NCI-H226 (cell line): ENCODE measurements around the gene ENDOG.
"Not testable (repeated sequence)": the region's sequence is repeated elsewhere in the genome, so short reads cannot be mapped to it uniquely, and the experiment has no call there.

Experiments used
- DNase-seq: peaks from one replicate; pipeline ENCODE4 v3.0.0-alpha.2; 2015

The ENDOG gene

DNA sequence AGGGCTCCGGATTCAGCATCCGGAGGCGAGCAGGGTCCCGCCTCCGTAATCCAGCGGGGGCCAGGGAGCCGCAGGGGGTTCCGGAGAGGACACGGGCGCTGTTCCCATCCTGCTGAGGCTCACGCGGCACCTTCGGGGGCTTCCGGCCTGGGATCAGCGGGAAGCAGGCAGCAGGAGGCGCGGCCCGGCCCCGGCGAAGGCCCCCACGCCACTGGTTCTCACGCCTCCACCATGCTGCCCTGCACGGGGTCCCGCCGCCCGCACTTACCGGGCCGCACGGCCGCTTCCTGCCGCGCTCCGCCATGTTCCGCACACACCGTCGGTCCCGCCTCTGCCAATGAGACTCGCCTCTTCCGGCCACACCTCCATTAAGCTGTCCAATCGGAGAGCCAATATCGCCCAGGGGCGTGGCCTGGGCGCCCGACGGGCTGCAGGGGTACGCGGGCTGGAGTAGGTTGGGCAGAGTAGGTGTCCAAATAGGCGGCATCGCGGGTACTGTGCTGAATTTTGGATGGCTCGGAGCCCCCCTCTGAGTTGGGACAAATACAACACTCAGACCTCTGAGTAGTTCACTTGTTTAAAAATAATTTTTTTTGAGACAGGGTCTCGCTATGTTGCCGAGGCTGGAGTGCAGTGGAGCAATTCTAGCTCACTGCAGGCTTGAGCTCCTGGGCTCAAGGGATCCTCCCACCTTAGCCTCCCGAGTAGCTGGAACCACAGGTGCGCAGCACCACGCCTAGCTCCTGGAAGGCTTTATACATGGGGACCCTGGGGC is 11.4 kb downstream of the ENDOG start, which contains the start of gene SPOUT1:
Gene SPOUT1 (minus strand): TSS at position 318 of the 775 bp plus-strand sequence. CDS start 14 bp downstream, at position 304.
- peak; percentile 91 for DNase-seq

DNA sequence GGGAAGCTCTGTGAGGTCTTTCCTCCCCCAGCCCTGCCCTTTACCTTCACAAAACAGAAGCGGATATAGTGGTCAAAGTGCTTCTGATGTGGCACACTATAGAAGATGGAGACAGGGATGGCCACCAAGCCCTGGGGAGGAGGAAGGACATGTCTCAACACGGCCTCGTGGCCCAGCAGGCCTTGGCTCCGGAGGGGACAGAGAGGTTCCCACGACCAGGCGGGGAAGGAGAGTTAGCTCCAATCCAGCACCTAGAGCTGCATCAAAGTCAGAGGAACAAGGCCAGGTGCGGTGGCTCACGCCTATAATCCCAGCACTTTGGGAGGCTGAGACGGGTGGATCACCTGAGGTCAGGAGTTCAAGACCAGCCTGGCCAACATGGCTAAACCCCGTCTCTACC is 15.4 kb downstream of the ENDOG start:
- no peak for DNase-seq

DNA sequence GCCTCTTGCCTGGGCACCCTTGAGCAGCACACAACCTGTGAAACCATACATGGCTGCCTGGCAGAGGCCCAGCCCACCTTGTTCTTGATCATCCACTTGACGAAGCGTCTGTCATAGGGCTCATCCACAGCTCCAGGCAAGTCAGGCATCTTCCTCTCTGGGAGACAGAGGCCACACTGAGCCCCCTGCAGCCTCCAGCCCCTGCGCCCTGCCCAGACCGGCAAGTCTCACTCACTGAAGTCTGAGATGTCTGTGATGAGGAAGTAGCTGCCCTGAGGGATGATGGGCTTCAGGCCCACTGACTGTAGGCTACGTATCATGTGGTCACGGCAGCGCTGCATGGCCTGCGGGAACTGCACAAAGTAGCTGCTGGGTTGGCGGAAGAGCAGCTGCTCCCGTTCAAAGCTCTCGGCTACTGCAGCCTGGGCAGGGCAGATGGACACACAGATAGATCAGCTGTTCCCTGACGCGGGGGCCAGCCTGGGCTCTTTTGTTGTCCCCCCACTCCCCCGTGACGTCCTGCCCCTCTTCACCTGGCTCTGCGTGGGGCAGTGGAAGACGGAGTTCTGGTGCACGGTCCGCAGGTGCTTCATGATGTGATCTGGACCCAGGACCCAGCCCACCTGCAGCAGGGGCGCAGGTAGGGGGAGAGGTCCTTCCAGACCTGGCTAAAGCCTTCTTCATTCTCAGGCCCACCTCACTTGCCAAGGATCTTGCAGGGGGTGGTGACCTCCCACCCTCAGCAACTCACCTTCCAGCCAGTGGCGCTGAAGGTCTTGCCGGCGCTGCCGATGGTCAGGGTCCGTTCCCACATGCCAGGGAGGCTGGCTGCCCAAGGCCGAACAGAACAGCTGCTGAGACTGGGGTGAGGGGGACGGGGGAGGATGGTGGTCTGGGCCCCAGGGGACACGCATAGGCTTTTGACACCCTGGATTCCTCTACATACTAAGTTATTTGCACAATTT is 17.2 kb downstream of the ENDOG start:
- no peak for DNase-seq

DNA sequence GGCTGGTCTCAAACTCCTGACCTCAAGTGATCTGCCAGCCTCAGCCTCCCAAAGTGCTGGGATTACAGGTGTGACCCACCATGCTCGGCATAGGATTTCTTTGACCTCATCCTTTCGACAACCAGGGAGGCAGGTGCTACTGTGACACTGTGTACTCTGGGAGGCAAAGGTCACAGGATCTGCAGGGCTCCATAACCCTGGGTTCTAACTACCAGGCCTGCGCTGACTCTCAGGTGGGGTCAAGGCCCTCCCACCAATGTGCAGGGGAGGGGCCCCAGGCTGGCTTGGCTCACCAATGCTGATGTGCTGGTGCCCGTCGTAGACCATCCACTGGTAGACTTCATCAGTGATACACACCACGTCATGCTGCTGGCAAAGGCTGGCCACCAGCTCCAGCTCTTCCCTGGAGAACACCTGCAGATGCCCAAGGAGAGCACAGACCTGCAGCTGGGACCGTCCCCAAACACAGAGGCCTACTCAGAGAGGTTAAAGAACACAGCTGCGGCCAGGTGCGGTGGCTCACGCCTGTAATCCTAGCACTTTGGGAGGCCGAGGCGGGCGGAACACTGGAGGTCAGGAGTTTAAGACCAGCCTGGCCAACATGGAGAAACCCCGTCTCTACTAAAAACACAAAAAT is 18.3 kb downstream of the ENDOG start:
- DNase-seq = no peak

DNA sequence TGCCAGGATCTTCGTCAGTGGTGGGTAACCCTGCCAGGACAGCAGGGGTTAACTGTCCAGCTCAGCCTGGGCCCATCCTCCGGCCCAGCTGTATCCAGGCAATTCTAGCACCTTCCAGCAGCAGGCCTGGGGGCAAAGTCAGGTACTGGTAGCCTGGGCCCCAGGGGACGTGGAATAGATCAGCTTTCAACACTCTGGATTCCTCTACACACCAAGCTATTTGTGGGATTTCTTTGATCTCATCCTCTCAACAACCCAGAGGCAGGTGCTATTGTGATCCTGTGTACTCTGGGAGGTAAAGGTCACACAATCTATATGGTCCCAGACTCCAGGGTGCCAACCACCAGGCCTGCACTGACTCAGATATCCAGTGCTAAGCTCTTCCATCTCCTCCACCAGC is 20.0 kb downstream of the ENDOG start:
- no peak for DNase-seq

DNA sequence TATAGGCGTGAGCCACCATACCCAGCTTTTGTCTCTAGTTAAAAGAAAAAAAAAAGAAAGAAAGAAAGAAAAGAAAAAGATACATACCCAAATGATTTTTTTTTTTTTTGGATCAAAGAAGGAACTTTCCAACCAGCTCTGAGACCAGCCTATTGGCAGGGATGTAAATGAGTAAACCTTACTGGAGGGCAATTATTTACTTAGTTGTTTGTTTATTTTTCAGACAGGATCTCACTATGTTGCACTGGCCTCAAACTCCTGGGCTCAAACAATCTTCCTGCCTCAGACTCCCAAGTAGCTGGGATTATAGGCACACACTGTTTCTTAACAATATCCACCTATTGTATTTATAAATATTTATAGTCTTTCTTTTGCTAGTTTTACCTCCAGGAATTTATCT is 22.2 kb downstream of the ENDOG start:
- DNase-seq = no peak

DNA sequence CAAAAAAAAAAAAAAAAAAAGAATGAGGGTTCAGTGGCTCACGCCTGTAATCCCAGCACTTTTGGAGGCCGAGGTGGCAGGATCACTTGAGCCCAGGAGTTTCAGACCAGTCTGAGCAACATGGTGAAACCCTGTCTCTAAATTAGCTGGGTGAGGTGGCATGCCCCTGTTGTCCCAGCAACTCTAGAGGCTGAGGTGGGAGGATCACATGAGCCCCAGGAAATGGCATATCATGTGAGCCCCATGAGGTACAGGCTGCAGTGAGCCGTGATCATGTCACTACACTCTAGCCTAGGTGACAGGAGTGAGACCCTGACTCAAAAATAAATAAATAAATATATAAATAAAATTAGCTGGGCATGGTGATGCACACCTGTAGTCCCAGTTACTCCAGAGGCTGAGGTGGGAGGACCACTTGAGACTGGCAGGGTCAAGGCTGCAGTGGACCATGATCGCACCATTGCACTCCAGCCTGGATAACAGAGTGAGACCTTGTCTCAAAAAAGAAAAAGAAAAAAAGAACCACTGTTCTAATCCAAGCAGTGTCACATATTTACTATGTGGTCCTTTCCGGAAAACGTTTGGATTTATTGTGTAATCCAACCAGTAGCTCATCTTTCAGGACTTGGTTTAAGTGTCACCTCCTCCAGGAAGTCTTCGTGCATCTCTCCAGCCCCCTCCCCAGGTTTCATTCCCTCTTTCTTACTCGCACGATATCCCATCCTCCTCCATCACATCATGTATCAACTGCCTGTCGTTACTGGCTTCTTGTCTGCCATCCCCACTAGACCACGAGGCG is 23.6 kb downstream of the ENDOG start:
- no peak for DNase-seq

DNA sequence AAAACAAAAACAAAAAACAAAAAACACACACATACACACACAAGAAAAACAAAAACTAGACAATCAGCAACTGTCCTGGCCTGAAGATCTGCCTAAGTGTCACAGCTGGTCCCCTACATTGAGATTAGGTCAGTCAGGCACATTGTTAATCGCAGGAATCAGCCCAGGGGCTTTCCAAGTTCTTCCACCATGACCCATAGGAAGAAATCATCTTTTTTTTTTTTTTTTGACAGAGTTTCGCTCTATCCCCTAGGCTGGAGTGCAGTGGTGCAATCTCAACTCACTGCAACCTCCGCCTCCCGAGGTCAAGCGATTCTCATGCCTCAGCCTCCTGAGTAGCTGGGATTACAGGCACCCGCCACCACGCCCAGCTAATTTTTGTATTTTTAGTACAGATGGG is 24.9 kb downstream of the ENDOG start:
- not testable (repeated sequence) for DNase-seq

DNA sequence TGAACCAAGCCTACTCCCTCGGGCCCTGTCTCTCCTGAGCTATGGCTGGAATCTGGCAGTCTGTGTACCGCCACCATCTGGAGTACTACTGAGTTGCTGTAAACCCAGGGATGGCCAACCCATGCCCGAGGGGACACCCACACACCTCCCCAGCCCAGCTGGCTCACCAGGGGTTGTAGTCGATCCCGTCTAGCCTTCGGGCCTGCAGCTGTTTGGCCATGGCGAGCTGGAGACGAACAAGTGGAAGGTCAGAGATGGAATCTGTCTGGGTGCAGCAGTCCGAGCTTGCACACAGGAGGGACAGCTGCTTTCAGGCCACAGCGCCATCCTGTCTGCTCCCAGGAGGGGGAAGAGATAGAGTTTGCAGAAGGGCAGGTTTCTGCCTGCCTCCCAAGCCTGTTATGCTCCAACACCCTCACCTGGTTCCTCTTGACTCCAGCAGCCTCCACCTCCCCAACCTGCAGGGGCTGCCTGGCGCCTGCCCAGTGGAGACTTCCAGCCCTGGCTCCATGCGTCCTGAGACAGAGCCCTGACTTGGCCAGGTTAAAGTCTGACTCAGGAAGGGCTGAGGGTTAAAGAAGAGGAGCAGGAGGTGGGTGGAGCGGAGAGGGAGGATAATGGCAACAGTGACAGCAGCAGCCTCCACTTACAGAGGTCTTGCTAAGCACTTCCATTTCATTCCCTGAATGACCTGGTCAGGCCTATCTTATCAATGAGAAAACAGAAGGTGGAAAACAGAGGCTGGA is 27.1 kb downstream of the ENDOG start:
- DNase-seq = no peak

DNA sequence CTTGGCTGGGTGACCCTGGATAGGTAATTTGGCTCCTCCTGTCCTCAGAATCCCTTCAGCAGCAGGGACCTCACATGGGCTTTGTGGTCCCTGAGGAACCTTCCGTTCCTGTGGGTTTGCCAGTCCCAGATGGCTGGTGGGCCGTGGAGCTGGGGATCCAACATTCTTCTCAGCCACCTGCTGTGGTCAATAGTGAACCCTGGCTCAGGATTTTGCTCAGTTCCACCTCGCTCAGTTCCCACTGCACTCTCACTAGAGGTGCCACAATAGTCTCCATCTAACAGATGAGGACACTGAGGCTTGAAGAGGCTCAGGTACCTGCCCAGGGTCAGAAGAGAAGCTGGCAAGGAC is 28.4 kb downstream of the ENDOG start:
- no peak for DNase-seq

DNA sequence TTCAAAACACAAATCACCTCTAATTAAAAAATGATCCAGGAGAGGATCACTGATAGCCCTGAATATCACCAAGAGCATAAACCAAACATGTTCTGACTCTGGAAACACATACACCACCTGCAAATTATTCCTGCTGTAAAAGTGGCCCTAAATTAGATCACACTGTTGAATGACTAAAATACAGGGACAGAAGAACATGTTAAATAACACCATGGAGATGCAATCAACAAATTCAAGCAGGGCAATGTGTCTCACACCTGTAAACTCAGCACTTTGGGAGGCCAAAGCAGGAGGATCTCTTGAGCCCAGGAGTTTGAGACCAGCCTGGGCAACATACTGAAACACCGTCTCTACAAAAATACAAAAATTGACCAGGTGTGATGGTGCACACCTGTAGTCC is 29.5 kb downstream of the ENDOG start:
- no peak for DNase-seq

DNA sequence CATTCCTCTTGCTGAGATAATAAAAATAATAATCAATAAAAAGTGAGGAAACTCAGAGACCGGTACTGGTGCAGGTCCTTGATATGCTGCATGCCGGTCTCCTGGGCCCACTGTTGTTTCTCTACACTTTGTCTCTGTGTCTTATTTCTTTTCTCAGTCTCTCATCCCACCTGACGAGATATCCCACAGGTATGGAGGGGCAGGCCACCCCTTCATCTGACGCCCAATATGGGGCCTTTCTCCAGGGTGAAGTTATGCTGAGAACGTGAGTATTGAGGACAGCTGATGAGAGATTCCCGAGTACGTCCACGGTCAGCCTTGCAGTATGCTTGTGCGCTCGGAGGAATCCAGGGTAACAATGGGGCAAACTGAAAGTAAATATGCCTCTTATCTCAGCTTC is 32.7 kb downstream of the ENDOG start:
- DNase-seq = not testable (repeated sequence)

DNA sequence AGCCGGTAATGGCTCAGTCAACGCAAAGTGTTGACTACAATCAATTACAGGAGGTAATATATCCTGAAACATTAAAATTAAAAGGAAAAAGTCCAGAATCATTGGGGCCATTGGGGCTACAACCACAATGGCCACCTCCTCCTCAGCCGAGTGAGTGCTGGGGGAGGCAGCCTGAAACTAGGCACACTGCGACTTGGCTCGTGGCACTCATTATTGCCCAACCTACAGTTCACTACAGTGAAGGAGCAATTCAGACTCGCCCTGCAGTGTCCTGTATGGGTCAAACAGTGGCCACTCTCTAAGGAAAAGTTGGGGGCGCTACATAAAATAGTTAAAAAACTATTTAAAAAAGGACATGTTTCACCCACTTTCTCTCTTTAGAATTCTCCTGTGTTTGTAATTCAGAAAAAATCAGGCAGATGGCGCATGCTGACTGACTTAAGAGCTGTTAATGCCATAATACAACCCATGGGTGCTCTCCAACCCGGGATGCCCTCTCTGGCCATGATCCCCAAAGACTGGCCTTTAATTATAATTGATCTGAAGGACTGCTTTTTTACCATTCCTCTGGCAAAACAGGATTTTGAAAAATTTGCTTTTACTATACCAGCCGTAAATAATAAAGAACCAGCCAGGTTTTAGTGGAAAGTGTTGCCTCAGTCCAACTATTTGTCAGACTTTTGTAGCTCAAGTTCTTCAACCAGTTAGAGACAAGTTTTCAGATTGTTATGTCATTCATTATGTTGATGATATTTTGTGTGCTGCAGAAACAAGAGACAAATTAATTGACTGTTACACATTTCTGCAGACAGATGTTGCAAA is 33.7 kb downstream of the ENDOG start:
- peak; percentile 33 for DNase-seq

DNA sequence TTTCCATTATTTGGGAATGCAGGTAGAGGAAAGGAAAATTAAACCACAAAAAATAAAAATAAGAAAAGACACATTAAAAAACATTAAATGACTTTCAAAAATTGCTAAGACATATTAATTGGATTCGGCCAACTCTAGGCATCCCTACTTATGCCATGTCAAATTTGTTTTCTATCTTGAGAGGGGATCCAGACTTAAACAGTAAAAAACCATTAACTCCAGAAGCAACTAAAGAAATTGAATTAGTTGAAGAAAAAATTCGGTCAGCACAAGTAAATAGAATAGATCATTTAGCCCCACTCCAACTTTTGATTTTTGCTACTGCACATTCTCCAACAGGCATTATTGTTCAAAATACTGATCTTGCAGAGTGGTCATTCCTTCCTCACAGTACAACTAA is 34.3 kb downstream of the ENDOG start:
- DNase-seq = not testable (repeated sequence)

DNA sequence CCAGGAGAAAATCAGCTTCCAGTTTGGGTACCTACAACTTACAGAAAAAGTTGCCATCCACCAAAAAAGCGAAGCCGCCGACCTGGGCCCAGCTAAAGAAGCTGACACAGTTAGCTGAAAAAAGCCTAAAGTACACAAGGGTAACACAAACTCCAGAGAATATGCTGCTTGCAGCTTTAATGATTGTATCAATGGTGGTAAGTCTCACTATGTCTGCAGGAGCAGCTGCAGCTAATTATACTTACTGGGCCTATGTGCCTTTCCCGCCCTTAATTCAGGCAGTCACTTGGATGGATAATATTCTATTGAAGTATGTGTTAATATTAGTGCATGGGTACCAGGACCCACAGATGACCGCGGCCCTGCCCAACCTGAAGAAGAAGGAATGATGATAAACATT is 36.2 kb downstream of the ENDOG start:
- DNase-seq = not testable (repeated sequence)

DNA sequence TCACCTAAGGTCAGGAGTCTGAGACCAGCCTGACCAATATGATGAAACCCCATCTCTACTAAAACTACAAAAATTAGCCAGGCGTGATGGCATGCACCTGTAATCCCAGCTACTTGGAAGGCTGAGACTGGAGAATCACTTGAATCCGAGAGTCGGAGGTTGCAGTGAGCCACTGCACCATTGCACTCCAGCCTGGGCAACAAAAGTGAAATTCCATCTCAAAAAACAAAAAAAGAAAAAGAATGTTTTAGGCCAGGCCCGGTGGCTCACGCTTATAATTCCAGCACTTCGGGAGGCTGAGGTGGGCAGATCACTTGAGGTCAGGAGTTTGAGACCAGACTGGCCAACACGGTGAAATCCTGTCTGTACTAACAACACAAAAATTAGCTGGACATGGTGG is 40.2 kb downstream of the ENDOG start:
- not testable (repeated sequence) for DNase-seq

DNA sequence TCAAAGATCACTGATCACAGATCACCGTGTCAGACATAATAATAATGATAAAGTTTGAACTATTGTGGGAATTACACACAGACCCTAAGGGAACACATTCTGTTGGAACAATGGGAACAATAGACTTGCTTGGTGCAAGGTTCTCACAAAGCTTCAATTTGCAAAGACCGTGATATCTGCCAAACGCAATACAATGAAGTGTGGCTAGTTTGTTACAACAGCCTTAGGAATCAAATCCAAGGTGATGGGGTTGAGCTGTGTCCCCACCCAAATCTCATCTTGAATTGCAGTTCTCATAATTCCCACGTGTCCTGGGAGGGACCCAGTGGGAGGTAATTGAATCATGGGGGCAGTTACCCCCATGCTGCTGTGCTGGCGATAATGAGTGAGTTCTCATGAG is 42.6 kb downstream of the ENDOG start:
- DNase-seq = no peak

DNA sequence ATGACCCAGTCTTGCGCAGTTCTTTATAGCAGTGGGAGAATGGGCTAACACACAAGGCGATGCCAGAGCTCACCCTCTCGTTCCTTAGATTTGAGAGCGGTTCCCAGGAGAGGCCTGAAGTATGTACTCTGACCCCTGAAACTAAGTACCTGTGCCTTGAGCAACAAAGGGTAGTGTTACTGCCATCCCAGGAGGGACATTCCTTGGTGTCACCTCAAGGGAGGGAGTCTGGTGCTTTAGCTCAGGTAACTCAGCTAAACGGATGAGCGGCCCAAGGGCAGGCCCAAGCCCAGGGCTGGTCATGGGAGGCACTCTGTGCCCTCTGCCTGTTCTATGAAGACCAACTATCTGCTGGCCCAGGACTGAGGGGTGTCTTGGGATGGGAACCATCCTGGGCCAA is 43.2 kb downstream of the ENDOG start:
- no peak for DNase-seq

DNA sequence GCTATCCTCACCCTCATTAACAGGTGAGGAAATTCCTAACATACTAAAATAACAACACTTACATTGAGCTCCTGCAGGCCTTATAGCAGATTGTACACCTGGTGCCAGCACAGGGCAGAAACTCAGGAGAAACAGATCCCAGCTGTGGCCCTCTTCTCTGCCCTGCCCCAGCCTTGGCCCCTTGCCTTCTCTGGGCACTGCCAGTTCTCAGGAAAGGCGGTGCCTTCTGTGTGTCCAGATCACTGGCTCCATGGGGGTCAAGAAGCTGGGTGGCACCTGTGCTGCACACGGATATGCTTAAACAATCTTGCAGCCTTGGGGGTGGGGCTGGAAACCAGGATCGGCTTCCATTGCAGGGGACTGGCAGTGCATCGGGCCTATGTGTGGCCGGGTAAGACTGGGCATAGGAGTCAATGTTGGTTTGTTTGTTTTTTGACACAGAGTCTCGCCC is 44.1 kb downstream of the ENDOG start:
- DNase-seq = no peak

DNA sequence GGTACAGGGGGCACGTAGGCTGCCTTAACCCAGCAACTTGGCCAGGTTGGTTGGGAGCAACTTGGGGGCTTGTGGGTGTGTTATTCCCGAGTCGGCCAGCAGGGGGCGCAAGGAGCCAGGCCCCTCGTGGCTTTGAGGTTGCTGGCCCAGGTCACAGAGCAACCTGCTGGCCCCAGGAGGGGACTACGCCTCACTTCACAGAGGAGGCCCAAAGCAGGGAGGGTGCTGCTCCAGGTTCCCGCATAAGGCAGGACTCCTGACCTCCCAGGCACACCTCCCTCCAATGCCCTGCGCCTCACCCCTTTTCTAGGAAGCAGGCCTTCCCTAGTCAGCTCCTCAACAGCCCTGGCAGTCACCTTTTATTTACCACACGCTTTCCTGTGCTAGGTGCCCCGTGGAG is 45.3 kb downstream of the ENDOG start:
- no peak for DNase-seq
